D341Med (cell line): ENCODE data around the gene TMTC2.

Experiments
- DNase-seq: peaks from one replicate; pipeline ENCODE4 v3.0.0; 2012; ENCODE audit warnings: low spot score

Gene TMTC2

GRCh38 chr12:83015390-83016217, 328.9 kb downstream of the TMTC2 start:
- DNase-seq, result no peak

GRCh38 chr12:83016218-83016835, 329.6 kb downstream of the TMTC2 start:
- DNase-seq, result no peak

GRCh38 chr12:83016991-83017390, 330.3 kb downstream of the TMTC2 start:
- DNase-seq, result no peak

GRCh38 chr12:83018088-83018487, 331.4 kb downstream of the TMTC2 start:
- DNase-seq, result peak; percentile 35

GRCh38 chr12:83027021-83027723, 340.5 kb downstream of the TMTC2 start:
- no peak for DNase-seq

DNA sequence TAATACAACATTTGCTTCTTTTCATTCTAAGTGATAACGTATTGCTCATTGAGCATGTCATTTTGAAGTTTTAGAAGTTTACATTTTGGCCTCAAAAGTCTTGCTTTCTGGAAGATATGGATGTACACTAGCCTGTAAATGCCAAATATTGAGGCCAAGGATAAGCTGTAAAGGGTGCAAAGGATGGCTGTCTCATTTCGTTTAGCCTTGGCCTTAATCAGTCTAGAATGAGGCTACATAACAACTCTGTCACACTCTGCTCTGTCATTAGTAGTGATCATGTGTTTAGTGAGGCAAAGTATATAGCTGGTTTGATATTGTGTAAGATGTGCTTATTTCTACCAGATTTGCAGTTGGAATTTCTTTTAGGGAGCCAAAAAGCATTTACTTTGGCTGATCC, 344.5 kb downstream of the TMTC2 start:
- no peak for DNase-seq

DNA sequence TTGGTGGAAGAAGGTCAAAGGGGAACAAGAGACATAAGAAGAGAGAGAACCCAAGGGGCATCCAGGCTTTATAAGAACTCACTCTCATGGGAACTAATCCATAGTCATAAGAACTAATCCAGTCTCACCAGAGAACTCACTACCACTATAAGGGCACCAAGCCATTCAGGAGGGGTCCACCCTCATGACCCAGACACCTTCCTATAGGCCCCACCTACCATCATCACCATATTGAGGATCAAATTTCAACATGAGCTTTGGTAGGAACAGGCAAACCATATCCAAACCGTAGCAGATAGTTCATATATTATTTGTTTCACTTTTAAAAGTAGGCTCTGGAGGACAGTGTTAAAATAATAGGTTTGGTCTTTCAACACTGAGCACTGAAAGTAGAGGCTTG, 350.1 kb downstream of the TMTC2 start:
- DNase-seq, result no peak

GRCh38 chr12:83039413-83039812, 352.7 kb downstream of the TMTC2 start:
- DNase-seq, result no peak

DNA sequence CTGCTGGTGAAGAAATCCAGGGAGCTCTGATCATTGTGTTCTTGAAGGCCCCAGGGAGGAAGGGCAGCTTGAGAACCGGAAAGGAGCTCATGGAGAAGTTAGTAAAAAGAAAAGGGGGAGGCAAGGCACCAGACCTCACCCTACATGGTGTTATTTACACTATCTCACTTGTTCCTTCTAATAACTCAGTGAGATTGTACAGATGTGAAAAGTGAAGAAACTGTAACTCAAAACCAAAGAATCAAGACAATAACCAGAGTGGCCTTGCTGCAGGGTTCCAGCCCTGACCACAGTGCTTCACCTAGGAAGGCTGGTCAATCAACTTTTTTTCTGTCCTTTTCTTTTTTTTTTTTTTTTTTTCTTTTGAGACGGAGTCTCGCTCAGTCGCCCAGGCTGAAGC, 353.6 kb downstream of the TMTC2 start:
- DNase-seq, result no peak

DNA sequence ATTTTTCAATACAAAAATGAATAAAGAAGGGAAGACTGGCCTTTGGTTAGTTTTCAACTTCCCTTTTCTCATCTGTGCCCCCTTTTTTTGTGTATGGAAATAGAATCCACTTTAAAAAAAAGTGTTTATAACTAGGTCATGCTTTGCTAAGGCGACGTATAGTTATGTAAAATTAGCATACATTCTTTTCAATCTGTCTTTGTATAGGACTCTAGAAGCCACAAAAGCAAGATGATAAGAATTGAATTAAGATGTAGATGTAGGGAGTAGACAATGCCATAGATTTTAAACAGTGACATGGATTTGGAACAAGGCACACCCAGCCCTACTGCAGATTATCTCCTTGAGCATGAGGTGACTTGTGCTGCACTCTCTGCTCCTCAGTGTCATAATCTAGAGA, 354.3 kb downstream of the TMTC2 start:
- peak; percentile 34 for DNase-seq

- DNase-seq, result no peak
Observed at GRCh38 chr12:83042441-83043200, 355.9 kb downstream of the TMTC2 start.

DNA sequence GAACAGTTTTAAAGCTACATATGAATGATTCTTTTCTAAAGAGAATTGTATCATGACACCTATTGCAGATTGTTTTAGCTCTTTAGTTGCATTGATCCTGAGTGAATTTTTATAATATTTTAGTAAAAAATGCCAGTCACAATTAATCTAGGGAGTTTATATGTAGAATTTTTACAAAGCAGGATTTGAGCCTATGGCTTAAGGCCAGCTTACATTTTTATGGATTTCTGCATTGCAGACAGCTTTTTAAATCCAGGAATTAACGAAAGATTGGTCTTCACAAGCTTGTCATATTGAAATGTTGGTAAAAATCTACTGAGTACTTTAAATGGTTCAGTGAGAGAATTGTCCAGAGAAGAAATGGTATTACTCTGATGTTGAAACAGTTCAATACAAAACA, 358.0 kb downstream of the TMTC2 start:
- DNase-seq, result no peak

DNA sequence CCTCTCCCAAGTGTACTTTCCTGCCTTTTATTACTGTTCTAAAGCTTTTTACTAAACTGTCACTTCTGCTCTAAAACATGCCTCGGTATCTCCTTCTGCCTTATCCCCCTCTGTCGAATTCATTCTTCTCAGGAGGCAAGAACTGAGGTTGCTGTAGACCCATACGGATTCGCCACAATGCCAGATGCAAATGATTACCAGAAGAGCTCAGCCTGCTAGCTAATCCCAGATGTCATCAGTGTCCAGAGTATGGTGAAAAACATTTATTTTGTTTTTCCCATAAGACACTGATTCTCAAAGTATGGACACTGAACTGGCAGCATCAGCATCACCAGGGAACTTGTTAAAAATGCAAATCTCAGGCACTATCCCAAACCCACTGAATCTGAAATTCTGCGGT, 359.3 kb downstream of the TMTC2 start:
- DNase-seq, result no peak

- DNase-seq, result no peak
Observed at GRCh38 chr12:83049306-83049705, 362.6 kb downstream of the TMTC2 start.

DNA sequence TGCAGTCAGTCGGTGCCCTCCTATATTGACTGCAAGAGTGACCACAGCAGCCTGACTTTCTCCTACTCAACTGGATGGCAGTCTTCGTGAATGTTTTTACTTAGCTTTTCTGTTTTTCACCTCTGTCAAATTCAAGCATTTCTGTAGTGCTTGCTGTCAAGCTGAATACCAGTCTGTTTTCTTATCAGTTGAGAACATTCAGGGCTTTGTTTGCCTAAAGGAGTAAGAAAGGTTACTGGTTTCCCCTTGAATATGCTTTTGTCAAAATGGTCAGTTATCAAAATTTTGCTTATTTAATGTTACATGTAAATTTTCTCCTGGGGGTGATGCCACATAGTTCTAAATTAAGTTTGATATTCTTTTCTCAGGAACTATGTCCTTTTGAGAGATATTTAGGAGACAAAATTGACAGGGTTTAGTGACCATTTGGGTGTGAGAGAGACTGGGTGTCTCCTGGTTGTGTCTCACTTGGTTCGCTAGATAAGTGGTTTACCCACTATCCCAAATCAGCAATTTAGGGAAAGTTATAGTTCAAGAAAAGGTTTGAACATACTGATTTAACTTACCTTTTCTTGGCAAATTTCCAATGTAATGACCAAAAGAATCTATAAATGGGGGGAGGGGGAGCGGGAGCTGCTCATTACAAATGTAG, 366.3 kb downstream of the TMTC2 start:
- DNase-seq, result no peak

DNA sequence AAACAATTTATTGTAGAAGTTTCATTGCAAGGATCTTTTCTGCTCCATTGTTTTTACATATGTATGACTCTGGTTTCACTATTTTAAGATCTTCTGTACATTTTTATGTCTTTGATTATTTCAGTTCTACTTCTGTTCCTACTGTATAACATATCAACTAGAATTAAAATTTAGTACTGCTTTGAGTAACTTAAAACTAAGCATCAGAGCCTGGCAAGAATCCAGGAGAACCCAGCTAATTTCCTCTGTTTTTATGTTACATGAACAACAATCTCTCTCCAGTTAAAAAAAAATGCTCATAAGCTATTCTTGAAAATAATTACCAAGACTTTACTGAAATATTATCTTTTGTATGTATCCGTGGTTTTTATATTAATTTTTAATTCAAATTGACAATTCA, 370.7 kb downstream of the TMTC2 start:
- DNase-seq, result no peak

DNA sequence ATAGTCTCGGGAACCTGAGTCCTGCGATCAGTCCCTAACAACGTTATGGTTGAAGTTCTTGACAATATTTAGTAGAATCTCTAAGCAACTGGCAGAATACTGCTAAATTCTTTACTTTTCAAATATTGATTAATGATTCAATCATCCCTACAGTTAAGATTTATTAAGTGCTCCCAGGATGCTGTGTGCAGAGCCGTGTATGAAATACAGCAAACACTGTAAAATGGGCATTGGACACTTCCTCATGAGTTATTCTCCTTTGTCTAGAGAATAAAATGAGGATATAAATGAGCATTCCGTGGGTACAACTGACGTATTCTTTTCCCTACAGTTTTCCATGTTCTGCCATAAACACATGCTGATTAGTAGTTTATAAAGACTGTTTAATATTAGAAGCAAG, 372.4 kb downstream of the TMTC2 start:
- DNase-seq, result no peak

DNA sequence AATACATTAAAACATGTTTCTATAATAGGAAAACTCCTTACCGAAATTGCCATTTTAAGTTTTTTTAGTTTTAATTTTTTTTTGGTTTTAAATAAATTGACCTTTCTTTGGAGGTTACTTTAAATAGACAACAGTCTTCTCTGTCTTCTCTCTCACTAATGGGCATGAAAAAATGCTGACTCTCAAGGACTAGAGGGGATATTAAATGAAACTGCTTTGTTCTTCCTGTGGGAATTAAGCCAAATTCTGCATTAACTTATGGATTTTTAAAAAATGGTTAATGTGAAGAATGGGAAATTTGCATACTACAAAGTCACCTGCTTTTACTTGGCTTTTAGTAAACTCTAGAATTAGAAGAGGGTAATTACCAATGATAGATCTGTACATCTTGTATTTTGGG, 378.9 kb downstream of the TMTC2 start:
- no peak for DNase-seq

DNA sequence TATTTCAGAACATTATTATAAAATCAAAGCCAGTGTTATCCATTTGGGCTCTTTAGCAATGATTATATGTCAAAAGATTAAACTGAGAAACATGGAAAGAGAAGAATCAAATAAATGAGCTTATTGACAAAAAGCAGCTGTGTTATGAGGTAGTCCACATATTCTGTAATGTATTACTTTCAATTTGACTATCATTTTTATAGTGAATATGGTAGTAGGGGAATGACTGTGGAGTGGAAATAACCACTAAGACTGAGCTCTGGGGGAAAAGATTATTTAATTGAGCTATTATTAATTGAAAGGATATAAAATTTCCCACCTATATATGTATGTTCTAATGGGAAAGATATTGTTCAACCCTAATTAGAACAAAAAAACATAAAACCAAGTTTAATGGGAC, 381.3 kb downstream of the TMTC2 start:
- no peak for DNase-seq

- DNase-seq, result no peak
Observed at GRCh38 chr12:83074358-83074894, 387.7 kb downstream of the TMTC2 start.

GRCh38 chr12:83075471-83075870, 388.8 kb downstream of the TMTC2 start:
- DNase-seq, result no peak

DNA sequence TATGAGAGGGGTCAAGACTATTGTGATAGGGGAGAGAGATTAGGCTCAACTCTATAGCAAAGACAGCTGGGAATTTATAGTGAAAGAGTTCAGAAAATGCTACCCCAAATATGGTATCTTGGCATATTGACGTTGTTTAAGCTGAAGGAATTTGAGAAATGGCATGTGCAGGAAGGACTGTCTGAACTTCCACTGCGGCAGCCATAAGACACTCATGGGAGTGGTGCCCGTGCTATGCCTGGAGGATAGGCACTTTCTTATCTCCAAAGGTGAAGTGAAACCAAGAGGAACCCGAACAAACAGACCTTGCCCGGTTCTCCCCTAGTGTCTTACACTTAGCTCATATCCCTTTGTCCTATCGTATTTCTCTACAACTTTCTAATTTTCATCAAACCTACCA, 390.3 kb downstream of the TMTC2 start:
- no peak for DNase-seq
